A673 (cell line): ENCODE data around the gene C8A. TPM values are rescaled to one million over a fixed set of nuclear protein-coding genes. Genes with fewer than 3 reads are reported as not detected.

Source experiments
- BruUV-seq: library from RNA; stranded (reverse); fragments of 400-500 nt; replicated peaks from 2 replicates; lab custom pipeline; 2021; lab: Mats Ljungman, UMichigan
- CTCF ChIA-PET: fragments of 300-600 bp; sonication (Branson Sonifier 250); formaldehyde crosslinking; loops from one replicate; lab custom pipeline; 2022; ENCODE audit warnings: antibody characterized with exemption; lab: Charles Lee
- POLR2A ChIA-PET: fragments of 300-600 bp; sonication (Branson Sonifier 250); formaldehyde crosslinking; loops from one replicate; lab custom pipeline; 2022; ENCODE audit warnings: antibody characterized with exemption; ENCODE audit not compliant: low non-redundant PET; lab: Charles Lee
- DNase-seq: peaks from one replicate; pipeline ENCODE4 v3.0.0-alpha.2; 2015; ENCODE audit warnings: low spot score
- H3K27ac ChIP-seq: fragments of 200-600 bp; sonication (generic); 2 replicates; pipeline ENCODE4 v1.5.1; 2016; ENCODE audit warnings: mixed run types, low read depth, mild to moderate bottlenecking, mixed read lengths, antibody characterized with exemption, low read length; ENCODE audit not compliant: poor library complexity, severe bottlenecking
- H3K27me3 ChIP-seq: fragments of 200-600 bp; sonication (generic); replicated peaks from 2 replicates; pipeline ENCODE4 v1.6.1; 2017; ENCODE audit warnings: mixed run types, low read depth, mild to moderate bottlenecking, mixed read lengths, antibody characterized with exemption, low read length; ENCODE audit not compliant: insufficient read depth, poor library complexity
- H3K36me3 ChIP-seq: fragments of 200-600 bp; sonication (generic); 2 replicates; pipeline ENCODE4 v1.6.1; 2016; ENCODE audit warnings: mixed run types, mild to moderate bottlenecking, mixed read lengths, antibody characterized with exemption, low read length; ENCODE audit not compliant: insufficient read depth, poor library complexity, severe bottlenecking
- H3K4me1 ChIP-seq: fragments of 200-600 bp; sonication (generic); 2 replicates; pipeline ENCODE4 v1.6.1; 2017; ENCODE audit warnings: mixed run types, mild to moderate bottlenecking, mixed read lengths, antibody characterized with exemption, low read length; ENCODE audit not compliant: insufficient read depth, poor library complexity, severe bottlenecking
- H3K4me3 ChIP-seq: fragments of 200-600 bp; sonication (generic); 2 replicates; pipeline ENCODE4 v1.5.1; 2016; ENCODE audit warnings: low read depth, mixed run types, mild to moderate bottlenecking, mixed read lengths, low read length; ENCODE audit not compliant: poor library complexity, severe bottlenecking
- H3K9me3 ChIP-seq: fragments of 200-600 bp; sonication (generic); 2 replicates; pipeline ENCODE4 v1.6.1; 2016; ENCODE audit warnings: mixed run types, low read depth, mild to moderate bottlenecking, mixed read lengths, antibody characterized with exemption, low read length; ENCODE audit not compliant: poor library complexity, severe bottlenecking
- CTCF ChIP-seq: fragments of 300-800, 200-600 bp; sonication (generic); conservative IDR thresholded peaks from 2 replicates; pipeline ENCODE4 v1.5.1; 2017; ENCODE audit warnings: low read depth, mild to moderate bottlenecking, antibody characterized with exemption, low read length, moderate library complexity, mixed read lengths
- EZH2 ChIP-seq: fragments of 200-600 bp; sonication (generic); IDR thresholded peaks from 2 replicates; pipeline ENCODE4 v1.6.1; 2017; ENCODE audit warnings: borderline replicate concordance, low read depth, mild to moderate bottlenecking, mixed read lengths, antibody characterized with exemption, low read length; ENCODE audit not compliant: poor library complexity, severe bottlenecking
- intact Hi-C: fragments of 100-400 bp; cut with micrococcal nuclease; formaldehyde crosslinking; loops from one replicate; pipeline ENCODE4 v1.10.0; 2022; ENCODE audit not compliant: unreplicated experiment
- total RNA-seq: library from RNA; stranded (reverse); gene quantifications from 2 replicates; pipeline ENCODE4 v1.2.3, GENCODE V29; 2021

Gene C8A
- total RNA-seq, 1 experiment from 2014 or later = not detected

GRCh38 chr1:56898879-56899278 is 44.3 kb downstream of the C8A start:
- ChIA-PET POLR2A (no interaction called here), CTCF (interaction anchor here (0.6 kb wide), 1 partner anchor 78 kb away, joined by 4 read pairs; no protein-coding TSS in a partner anchor)
- TF ChIP-seq EZH2 (no peak), CTCF (no peak)
- Histone ChIP-seq H3K4me3 (no peak overlapping the region), H3K27me3 (no peaks in the 10 kb centered on the region), H3K27ac (no peak overlapping the region), H3K4me1 (no peaks in the 10 kb centered on the region), H3K9me3 (no peaks in the 10 kb centered on the region), H3K36me3 (no peaks in the 10 kb centered on the region)
- intact Hi-C loops = no loop called here
- no TSS peak for BruUV-seq
- DNase-seq = no peak

GRCh38 chr1:56901716-56902115 is 47.1 kb downstream of the C8A start:
- TF ChIP-seq EZH2 (no peak), CTCF (no peak)
- no peaks in the 10 kb centered on the region for H3K9me3 ChIP-seq
- H3K27ac ChIP-seq = no peak overlapping the region
- ChIA-PET POLR2A (no interaction called here), CTCF (no interaction called here)
- BruUV-seq = no TSS peak
- H3K36me3 ChIP-seq = no peaks in the 10 kb centered on the region
- no peak for DNase-seq
- no peaks in the 10 kb centered on the region for H3K27me3 ChIP-seq
- H3K4me3 ChIP-seq = no peak overlapping the region
- intact Hi-C loops = no loop called here
- H3K4me1 ChIP-seq = no peaks in the 10 kb centered on the region

- Histone ChIP-seq H3K4me1 (no peaks in the 10 kb centered on the region), H3K36me3 (no peaks in the 10 kb centered on the region), H3K27ac (no peak overlapping the region), H3K27me3 (no peaks in the 10 kb centered on the region), H3K4me3 (no peak overlapping the region), H3K9me3 (no peaks in the 10 kb centered on the region)
- intact Hi-C loops = no loop called here
- CTCF ChIA-PET = interaction anchor here (0.6 kb wide), 1 partner anchor 152 kb away, joined by 8 read pairs; no protein-coding TSS in a partner anchor
- no TSS peak for BruUV-seq
- POLR2A ChIA-PET = no interaction called here
- TF ChIP-seq EZH2 = no peak
- no peak for TF ChIP-seq CTCF
- no peak for DNase-seq
These were observed 49.2 kb downstream of the C8A start for GRCh38 chr1:56903778-56904177.
